HEK293 (cell line): ENCODE results near the gene ATRAID.

Source experiments
- CTCF ChIP-seq: fragments of 450-650 bp; formaldehyde crosslinking; IDR thresholded peaks from 2 replicates; pipeline ENCODE4 v1.5.1; 2016; ENCODE audit warnings: missing biosample characterization, missing genetic modification characterization
- GLIS2 ChIP-seq: fragments of 450-650 bp; formaldehyde crosslinking; IDR thresholded peaks from 2 replicates; pipeline ENCODE4 v1.5.1; 2016; ENCODE audit warnings: missing biosample characterization, missing genetic modification characterization
- KLF16 ChIP-seq: fragments of 450-650 bp; formaldehyde crosslinking; IDR thresholded peaks from 2 replicates; pipeline ENCODE4 v1.5.1; 2017; ENCODE audit warnings: missing biosample characterization, missing genetic modification characterization
- ZEB2 ChIP-seq: fragments of 450-650 bp; formaldehyde crosslinking; IDR thresholded peaks from 2 replicates; pipeline ENCODE4 v1.5.1; 2016; ENCODE audit warnings: missing biosample characterization, missing genetic modification characterization
- ZFP69B ChIP-seq: fragments of 450-650 bp; formaldehyde crosslinking; IDR thresholded peaks from 2 replicates; pipeline ENCODE4 v1.5.1; 2016; ENCODE audit warnings: missing biosample characterization, missing genetic modification characterization
- ZNF24 ChIP-seq: fragments of 450-650 bp; formaldehyde crosslinking; IDR thresholded peaks from 2 replicates; pipeline ENCODE4 v1.5.1; 2016; ENCODE audit warnings: missing biosample characterization, missing genetic modification characterization
- ZNF544 ChIP-seq: fragments of 450-650 bp; formaldehyde crosslinking; IDR thresholded peaks from 2 replicates; pipeline ENCODE4 v1.5.0; 2017; ENCODE audit warnings: missing biosample characterization, missing genetic modification characterization
- ZNF785 ChIP-seq: fragments of 450-650 bp; formaldehyde crosslinking; IDR thresholded peaks from 2 replicates; pipeline ENCODE4 v1.5.1; 2016; ENCODE audit warnings: missing biosample characterization, missing genetic modification characterization

GRCh38 chr2:27240406-27240805 is 28.6 kb downstream of the ATRAID start:
- TF ChIP-seq ZNF785 (no peak), ZEB2 (no peak), CTCF (tag by site-specific recombination) (no peak), KLF16 (no peak), ZFP69B (tag by site-specific recombination) (no peak), GLIS2 (tag by site-specific recombination) (no peak), ZNF544 (no peak), ZNF24 (tag by site-specific recombination) (no peak)
